Measurements from ENCODE around the gene KCNC3. TPM values are rescaled to one million over a fixed set of nuclear protein-coding genes. Genes with fewer than 3 reads are reported as not detected.

KCNC3 gene
- total and polyA plus RNA-seq, 8 donors, result 8.5 to 29.8 (median 23.9) TPM

DNA sequence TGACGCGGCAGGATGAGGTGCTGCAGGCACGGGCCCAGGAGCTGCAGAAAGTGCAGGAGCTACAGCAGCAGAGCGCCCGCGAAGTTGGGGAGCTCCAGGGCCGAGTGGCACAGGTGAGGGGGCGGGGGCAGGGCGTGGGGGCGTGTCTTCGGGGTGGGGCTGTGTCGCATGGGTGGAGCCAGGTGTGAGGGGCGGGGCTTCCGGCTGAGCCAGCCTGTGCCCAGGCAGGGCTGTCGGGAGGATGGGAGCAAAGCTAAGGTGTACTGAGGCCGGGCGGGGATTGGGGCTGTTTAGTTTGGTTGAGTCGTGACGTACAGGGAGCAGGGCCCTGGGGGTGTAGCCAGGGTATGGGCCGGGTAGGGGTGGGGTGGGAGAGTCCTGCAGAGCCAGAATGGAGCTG lies 62.3 kb downstream of the KCNC3 start:
- H3K36me3 ChIP-seq, result peaks cover 0 to 45% of the 10 kb centered on the region in 2 donors
- TF ChIP-seq, protein P1, sequence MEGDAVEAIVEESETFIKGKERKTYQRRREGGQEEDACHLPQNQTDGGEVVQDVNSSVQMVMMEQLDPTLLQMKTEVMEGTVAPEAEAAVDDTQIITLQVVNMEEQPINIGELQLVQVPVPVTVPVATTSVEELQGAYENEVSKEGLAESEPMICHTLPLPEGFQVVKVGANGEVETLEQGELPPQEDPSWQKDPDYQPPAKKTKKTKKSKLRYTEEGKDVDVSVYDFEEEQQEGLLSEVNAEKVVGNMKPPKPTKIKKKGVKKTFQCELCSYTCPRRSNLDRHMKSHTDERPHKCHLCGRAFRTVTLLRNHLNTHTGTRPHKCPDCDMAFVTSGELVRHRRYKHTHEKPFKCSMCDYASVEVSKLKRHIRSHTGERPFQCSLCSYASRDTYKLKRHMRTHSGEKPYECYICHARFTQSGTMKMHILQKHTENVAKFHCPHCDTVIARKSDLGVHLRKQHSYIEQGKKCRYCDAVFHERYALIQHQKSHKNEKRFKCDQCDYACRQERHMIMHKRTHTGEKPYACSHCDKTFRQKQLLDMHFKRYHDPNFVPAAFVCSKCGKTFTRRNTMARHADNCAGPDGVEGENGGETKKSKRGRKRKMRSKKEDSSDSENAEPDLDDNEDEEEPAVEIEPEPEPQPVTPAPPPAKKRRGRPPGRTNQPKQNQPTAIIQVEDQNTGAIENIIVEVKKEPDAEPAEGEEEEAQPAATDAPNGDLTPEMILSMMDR (IDR thresholded peaks at IDR 0.05), result no peak

DNA sequence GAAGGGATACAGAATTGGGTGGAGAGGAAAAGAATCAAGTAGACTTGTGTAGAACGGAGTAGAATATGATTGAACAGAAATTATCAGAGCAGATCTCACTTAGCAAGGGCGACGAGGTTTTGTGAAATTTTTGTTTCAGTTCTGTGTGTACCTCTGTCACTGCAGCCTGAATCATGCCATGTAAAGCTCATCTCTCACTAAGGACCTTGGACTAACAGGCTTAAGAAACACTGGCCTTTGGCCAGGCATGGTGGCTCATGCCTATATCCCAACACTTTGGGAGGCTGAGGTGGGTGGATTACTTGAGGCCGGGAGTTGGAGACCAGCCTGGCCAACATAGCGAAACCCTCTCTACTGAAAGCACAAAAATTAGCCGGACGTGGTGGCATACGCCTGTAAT lies 63.1 kb downstream of the KCNC3 start:
- Histone ChIP-seq H3K27ac (no peak overlapping the region), H3K4me1 (no peaks in the 10 kb centered on the region), H3K27me3 (peaks cover 0 to 9% of the 10 kb centered on the region in 2 donors), H3K36me3 (peaks cover 0 to 41% of the 10 kb centered on the region in 2 donors), H3K9me3 (no peaks in the 10 kb centered on the region), H3K4me3 (no peak overlapping the region)
- TF ChIP-seq, protein P1 (IDR thresholded peaks at IDR 0.05), result no peak
- ATAC-seq (no peak), DNase-seq (no peak)
- intact Hi-C loops (cut with DNase I), result no loop called here

More for the DNA sequence above, 62.3 kb downstream of the KCNC3 start:
- peaks cover 0 to 9% of the 10 kb centered on the region in 2 donors for H3K27me3 ChIP-seq
- ATAC-seq, result peak; percentile 60
- no peak overlapping the region for H3K4me3 ChIP-seq
- intact Hi-C loops (cut with DNase I), result no loop called here
- H3K9me3 ChIP-seq, result no peaks in the 10 kb centered on the region
- no peak overlapping the region for H3K27ac ChIP-seq
- no peaks in the 10 kb centered on the region for H3K4me1 ChIP-seq
- DNase-seq, result no peak

DNA sequence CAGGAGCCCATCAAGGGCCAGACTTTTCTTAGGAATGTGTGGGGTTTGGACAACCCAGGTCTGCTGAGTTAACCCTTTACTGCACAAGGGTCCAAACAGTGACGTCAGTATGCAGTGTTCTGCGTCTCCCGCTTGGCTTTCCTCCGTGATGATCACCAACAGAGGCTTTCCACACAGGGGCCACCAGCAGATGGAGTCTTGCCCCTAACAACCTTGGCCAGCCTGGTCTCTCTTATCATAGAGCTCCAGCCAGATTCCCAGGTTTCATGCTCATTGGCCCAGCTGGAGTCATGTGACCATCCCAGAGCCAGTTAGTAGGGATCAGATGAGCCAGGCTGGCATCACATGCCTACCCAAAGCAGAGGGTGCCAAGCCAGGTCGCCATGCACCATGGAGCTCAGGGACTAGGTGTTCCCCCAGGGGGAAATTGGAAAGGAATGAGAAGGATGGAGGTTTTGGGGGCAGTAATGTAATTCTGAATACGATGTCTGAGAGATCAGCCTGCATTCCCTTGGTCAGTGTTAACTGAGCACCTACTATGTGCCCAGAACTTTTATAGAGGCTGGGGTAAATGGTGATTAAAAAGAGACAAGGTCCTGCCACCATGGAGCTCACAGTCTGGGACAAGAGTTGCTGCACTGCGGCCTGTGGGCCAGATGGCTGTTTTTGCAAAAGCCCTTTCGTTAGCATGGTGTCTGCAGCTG lies 64.5 kb downstream of the KCNC3 start:
- no peaks in the 10 kb centered on the region for H3K4me1 ChIP-seq
- peaks cover 0 to 4% of the 10 kb centered on the region in 2 donors for H3K27me3 ChIP-seq
- peaks cover 0 to 34% of the 10 kb centered on the region in 2 donors for H3K36me3 ChIP-seq
- intact Hi-C loops (cut with DNase I), result no loop called here
- TF ChIP-seq, protein P1 (IDR thresholded peaks at IDR 0.05), result no peak
- DNase-seq, result no peak
- no peak overlapping the region for H3K4me3 ChIP-seq
- H3K27ac ChIP-seq, result no peak overlapping the region
- ATAC-seq, result no peak
- H3K9me3 ChIP-seq, result no peaks in the 10 kb centered on the region

DNA sequence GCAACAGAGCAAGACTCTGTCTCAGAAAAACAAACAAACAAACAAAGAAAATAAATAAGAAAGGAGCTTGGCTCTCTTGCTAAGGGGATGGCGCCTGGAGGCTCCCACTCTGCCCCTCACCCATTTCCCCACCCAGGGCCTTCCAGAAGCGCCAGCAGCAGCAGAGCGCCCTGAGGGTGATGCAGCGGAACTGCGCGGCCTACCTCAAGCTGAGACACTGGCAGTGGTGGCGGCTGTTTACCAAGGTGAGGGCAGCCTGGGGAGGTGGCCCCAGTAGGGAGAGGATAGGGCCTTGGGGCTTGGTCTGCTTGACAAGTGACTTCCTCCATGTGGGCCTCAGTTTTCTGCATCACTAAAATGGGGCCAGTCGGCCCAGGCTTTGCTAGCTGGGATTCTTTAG lies 66.0 kb downstream of the KCNC3 start:
- Histone ChIP-seq H3K4me3 (no peak overlapping the region), H3K27me3 (no peaks in the 10 kb centered on the region), H3K9me3 (no peaks in the 10 kb centered on the region), H3K4me1 (no peaks in the 10 kb centered on the region), H3K27ac (no peak overlapping the region), H3K36me3 (peaks cover 0 to 31% of the 10 kb centered on the region in 2 donors)
- TF ChIP-seq, protein P1 (IDR thresholded peaks at IDR 0.05), result no peak
- ATAC-seq, result no peak
- intact Hi-C loops (cut with DNase I), result no loop called here
- no peak for DNase-seq

Other genes starting within 250 kb of the KCNC3 start
- not detected for gene IZUMO2, start 166.1 kb downstream of the KCNC3 start, total RNA-seq
- 1 to 10 TPM in 5 of 6 donors, under 1 TPM in 1; 0.82 to 1.8 (median 1.1) TPM for gene IZUMO2, start 166.1 kb downstream of the KCNC3 start, polyA plus RNA-seq (ENCODE audit: insufficient read length in 6 of 6)
- 100 to 1,000 TPM; 101 to 195 TPM for gene MYH14, start 125.8 kb downstream of the KCNC3 start, total RNA-seq
- gene MYH14, start 125.8 kb downstream of the KCNC3 start, polyA plus RNA-seq (ENCODE audit: insufficient read length in 6 of 6), result 10 to 100 TPM; 46.0 to 69.2 (median 47.4) TPM
- 1,000 to 10,000 TPM; 1,284 to 3,296 TPM for gene NAPSA, start 36.3 kb upstream of the KCNC3 start, total RNA-seq
- gene NAPSA, start 36.3 kb upstream of the KCNC3 start, polyA plus RNA-seq (ENCODE audit: insufficient read length in 6 of 6), result 10 to 100 TPM; 21.2 to 49.3 (median 32.2) TPM
- 10 to 100 TPM; 77.9 to 78.4 TPM for gene NR1H2, start 47.1 kb upstream of the KCNC3 start, total RNA-seq
- 10 to 100 TPM; 26.7 to 38.3 (median 31.6) TPM for gene NR1H2, start 47.1 kb upstream of the KCNC3 start, polyA plus RNA-seq (ENCODE audit: insufficient read length in 6 of 6)
- 10 to 100 TPM; 38.3 to 58.3 TPM for gene POLD1, start 55.0 kb upstream of the KCNC3 start, total RNA-seq
- 10 to 100 TPM; 26.0 to 41.7 (median 34.6) TPM for gene POLD1, start 55.0 kb upstream of the KCNC3 start, polyA plus RNA-seq (ENCODE audit: insufficient read length in 6 of 6)
- gene SPIB, start 89.6 kb upstream of the KCNC3 start, total RNA-seq, result under 1 TPM; 0.32 to 0.34 TPM
- under 1 TPM; 0.28 to 0.66 (median 0.56) TPM for gene SPIB, start 89.6 kb upstream of the KCNC3 start, polyA plus RNA-seq (ENCODE audit: insufficient read length in 6 of 6)
- under 1 TPM in 1 of 2 donors, not detected in 1; 0.16 TPM for gene MYBPC2, start 103.5 kb upstream of the KCNC3 start, total RNA-seq
- gene MYBPC2, start 103.5 kb upstream of the KCNC3 start, polyA plus RNA-seq (ENCODE audit: insufficient read length in 6 of 6), result under 1 TPM in 5 of 6 donors, not detected in 1; 0.06 to 0.70 (median 0.25) TPM
- gene EMC10, start 147.1 kb upstream of the KCNC3 start, total RNA-seq, result 100 to 1,000 TPM; 126 to 157 TPM
- 10 to 100 TPM; 72.3 to 99.7 (median 83.6) TPM for gene EMC10, start 147.1 kb upstream of the KCNC3 start, polyA plus RNA-seq (ENCODE audit: insufficient read length in 6 of 6)
- gene GARIN5A, start 147.5 kb upstream of the KCNC3 start, total RNA-seq, result 1 to 10 TPM; 2.6 to 4.3 TPM
- 1 to 10 TPM; 3.4 to 5.4 (median 4.2) TPM for gene GARIN5A, start 147.5 kb upstream of the KCNC3 start, polyA plus RNA-seq (ENCODE audit: insufficient read length in 6 of 6)
- gene JOSD2, start 181.8 kb upstream of the KCNC3 start, total RNA-seq, result 10 to 100 TPM; 44.1 to 52.0 TPM
- gene JOSD2, start 181.8 kb upstream of the KCNC3 start, polyA plus RNA-seq (ENCODE audit: insufficient read length in 6 of 6), result 10 to 100 TPM; 16.0 to 27.2 (median 19.5) TPM
- gene ASPDH, start 184.5 kb upstream of the KCNC3 start, total RNA-seq, result not detected
- 1 to 10 TPM in 5 of 6 donors, under 1 TPM in 1; 0.74 to 2.6 (median 1.3) TPM for gene ASPDH, start 184.5 kb upstream of the KCNC3 start, polyA plus RNA-seq (ENCODE audit: insufficient read length in 6 of 6)
- gene LRRC4B, start 239.1 kb upstream of the KCNC3 start, total RNA-seq, result 1 to 10 TPM; 2.8 to 3.2 TPM
- gene LRRC4B, start 239.1 kb upstream of the KCNC3 start, polyA plus RNA-seq (ENCODE audit: insufficient read length in 6 of 6), result 10 to 100 TPM in 5 of 6 donors, 1 to 10 TPM in 1; 9.0 to 14.3 (median 11.1) TPM